HG03558 (cell line): ENCODE measurements around the gene SLC22A2.
"Not testable (repeated sequence)": the region's sequence is repeated elsewhere in the genome, so short reads cannot be mapped to it uniquely, and the experiment has no call there.

ENCODE experiments used
- ATAC-seq: cut with Tn5 transposase; IDR thresholded peaks from one replicate; pipeline ENCODE4 v1.9.1; 2021; ENCODE audit warnings: moderate number of reproducible peaks; ENCODE audit not compliant: unreplicated experiment; ENCODE audit errors: extremely low read depth

Gene SLC22A2

DNA sequence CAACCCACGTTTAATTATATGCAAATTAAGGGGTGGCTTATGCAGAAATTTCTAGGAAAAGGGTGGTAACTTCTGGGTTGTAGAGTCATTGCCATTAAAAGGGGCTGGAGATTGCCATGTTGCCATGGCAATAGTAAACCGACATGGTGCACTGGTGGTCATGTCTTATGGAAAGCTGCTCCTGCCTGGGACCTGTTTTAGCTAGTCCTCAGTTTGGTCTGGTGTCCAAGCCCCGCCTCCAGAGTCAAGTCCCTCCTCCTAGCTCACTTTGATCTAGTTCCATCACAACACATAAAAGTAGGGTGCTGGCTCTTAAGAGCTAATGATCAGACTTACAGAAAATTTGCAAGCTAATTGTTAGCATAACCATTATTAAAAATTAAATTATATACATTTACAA is 5.3 kb downstream of the SLC22A2 start:
- ATAC-seq = no peak

DNA sequence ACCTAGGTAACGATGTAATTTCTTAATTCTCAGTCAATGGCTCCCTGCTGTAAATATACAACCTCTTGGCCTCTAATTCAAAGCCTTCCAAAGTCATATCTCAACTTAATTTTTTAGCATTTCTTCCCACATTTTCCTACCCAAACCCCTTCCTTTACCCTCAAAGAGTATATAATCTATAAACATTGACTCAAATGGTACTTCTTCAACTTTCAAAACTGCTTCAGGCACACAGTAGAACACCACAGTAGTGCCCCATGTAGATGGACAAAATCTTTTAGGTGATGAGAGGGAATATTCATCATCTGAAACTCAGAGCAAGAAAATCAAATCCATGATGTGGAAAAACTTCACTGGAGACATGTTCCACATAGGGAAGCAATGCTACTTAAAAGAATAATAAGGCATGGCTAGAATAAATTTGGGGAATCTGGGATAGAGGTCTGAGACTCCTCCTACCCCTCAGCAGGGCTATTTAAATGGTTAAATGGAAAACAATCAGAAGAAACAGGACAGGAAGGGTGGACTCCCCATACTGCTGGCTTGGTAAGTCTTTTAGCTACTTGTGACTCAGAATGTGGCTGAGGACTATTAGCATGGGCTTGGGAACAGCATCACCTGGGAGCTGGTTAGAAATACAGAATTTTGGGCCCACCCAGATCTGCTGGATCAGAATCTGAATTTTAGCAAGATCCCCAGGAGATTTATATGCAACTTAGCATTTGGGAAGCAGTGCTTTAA is 6.4 kb downstream of the SLC22A2 start:
- no peak for ATAC-seq

GRCh38 chr6:160249671-160250070 is 8.9 kb downstream of the SLC22A2 start:
- ATAC-seq = no peak

GRCh38 chr6:160248538-160248937 is 10.1 kb downstream of the SLC22A2 start:
- no peak for ATAC-seq

GRCh38 chr6:160247457-160247883 is 11.2 kb downstream of the SLC22A2 start:
- no peak for ATAC-seq

GRCh38 chr6:160240691-160241084 is 17.9 kb downstream of the SLC22A2 start:
- ATAC-seq = no peak

DNA sequence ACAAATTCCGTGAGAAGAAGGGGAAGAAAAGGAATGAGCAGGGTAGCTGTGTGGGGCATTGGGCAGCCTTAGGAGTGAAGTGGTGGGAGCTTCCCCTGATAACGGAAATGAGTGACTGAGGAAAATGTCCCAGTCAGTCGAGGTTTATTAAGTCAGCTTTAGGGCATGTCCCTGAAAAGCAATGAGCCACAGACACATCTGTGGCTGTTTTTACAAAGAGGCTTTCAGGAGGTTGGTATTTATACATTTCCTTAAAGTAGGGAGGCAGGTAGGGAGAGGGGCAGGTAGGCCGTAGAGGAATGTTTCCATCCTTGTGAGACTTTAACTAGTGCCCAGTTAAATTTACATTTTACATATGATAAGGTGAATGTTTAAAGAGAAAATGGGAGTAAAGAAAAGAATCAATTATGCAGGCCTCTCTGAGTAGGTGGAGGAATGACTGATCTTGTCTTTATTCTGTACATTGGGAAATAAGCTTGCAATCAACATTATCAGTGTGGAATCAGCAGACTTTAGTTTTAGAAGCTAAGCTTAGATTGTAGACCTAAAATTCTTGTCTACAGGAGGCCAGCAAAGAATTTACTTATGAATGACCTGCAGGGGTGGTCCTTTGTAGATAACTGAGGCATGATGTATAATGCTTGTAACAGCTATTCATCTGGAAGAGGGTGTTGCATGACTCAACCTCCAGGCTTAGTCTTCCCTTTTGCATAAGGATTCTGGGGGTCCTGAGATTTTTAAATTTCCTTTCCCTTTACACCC is 18.5 kb downstream of the SLC22A2 start:
- ATAC-seq = no peak

DNA sequence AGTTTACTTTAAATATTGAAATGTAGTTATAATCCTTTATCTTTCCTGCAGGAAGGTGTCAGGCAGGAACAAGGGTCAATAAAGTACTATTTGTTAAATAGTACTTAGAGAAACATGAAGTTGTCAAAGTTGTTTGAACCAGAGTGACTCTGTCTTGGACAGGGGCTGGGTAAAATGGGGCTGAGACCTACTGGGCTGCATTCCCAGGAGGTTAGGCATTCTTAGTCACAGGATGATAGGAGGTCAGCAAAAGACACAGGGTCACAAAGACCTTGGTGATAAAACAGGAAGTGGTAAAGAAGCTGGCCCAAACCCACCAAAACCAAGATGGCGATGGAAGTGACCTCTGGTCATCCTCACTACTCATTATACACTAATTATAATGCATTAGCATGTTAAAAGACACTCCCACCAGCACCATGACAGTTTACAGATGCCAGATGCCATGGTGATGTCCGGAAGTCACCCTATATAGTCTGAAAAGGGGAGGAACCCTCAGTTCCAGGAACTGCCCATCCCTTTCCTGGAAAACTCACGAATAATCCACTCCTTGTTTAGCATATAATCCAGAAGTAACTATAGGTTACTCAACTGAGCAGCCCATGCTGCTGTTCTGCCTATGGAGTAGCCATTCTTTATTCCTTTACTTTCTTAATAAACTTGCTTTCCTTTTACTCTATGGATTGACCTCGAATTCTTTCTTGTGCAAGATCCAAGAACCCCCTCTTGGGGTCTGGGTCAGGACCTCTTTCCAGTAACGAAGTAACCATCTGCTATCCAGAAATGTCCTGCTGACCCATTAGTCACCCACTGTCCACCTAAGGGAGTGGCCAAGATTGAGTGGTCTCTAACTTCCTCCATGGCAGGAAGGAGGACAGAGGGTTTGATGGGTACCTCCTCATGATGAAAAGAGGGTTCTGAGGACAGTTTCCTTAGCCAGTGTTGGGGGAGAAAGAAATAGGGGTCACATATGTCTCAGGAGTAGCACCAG is 19.6 kb downstream of the SLC22A2 start:
- no peak for ATAC-seq

GRCh38 chr6:160238278-160238711 is 20.3 kb downstream of the SLC22A2 start:
- ATAC-seq = no peak

DNA sequence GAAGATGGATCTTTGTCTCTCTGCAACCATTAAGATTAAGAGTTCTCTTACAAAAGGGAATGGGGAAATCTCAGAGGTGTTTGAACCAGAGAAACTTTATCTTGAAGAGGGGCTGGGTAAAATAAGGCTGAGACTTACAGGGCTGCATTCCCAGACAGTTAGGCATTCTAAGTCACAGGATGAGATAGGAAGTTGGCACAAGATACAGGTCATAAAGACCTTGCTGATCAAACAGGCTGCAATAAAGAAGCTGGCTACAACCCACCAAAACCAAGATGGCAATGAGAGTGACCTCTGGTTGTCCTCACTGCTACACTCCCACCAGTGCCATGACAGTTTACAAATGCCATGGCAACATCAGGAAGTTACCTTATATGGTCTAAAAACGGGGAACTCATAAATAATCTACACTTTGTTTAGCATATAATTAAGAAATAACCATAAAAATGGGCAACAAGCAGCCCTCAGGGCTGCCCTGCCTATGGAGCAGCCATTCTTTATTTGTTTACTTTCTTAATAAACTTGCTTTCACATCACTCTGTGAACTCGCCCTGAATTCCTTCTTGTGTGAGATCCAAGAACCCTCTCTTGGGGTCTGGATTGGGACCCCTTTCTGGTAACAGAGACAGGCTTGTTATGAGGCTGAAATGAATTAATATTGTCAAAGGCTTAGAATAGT is 20.9 kb downstream of the SLC22A2 start:
- ATAC-seq = not testable (repeated sequence)

- ATAC-seq = not testable (repeated sequence)
These were observed 22.3 kb downstream of the SLC22A2 start for GRCh38 chr6:160236235-160236872.

DNA sequence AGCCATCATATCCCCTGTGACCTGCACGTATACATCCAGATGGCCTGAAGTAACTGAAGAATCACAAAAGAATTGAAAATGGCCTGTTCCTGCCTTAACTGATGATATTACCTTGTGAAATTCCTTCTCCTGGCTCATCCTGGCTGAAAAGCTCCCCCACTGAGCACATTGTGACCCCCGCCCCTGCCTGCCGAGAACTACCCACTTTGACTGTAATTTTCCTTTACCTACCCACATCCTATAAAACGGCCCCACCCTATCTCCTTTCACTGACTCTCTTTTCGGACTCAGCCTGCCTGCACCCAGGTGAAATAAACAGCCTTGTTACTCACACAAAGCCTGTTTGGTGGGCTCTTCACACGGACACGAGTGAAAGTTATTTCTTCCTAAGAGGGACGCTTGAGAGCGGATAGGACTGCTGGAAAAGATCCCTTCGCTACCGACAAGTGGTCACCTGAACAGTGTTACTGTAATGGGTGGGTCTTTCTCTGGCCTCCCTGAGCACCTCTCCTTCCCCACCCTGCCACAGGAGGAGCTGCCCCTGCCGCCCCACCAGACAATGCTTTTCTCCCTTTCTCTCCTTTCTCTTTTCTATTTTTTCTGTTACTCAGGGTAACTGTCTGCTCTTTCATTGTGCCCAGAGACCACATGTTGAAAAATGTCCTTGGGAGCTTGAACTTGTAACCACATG is 24.5 kb downstream of the SLC22A2 start:
- not testable (repeated sequence) for ATAC-seq

DNA sequence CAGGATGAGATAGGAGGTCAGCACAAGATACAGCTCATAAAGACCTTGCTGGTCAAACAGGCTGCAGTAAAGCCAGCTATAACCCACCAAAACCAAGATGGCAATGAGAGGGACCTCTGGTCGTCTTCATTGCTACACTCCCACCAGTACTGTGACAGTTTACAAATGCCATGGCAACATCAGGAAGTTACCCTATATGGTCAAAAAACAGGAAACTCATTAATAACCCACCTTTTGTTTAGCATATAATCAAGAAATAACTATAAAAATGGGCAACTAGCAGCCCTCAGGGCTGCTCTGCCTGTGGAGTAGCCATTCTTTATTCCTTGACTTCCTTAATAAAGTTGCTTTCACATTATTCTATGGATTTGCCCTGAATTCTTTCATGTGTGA is 30.9 kb downstream of the SLC22A2 start:
- no peak for ATAC-seq

DNA sequence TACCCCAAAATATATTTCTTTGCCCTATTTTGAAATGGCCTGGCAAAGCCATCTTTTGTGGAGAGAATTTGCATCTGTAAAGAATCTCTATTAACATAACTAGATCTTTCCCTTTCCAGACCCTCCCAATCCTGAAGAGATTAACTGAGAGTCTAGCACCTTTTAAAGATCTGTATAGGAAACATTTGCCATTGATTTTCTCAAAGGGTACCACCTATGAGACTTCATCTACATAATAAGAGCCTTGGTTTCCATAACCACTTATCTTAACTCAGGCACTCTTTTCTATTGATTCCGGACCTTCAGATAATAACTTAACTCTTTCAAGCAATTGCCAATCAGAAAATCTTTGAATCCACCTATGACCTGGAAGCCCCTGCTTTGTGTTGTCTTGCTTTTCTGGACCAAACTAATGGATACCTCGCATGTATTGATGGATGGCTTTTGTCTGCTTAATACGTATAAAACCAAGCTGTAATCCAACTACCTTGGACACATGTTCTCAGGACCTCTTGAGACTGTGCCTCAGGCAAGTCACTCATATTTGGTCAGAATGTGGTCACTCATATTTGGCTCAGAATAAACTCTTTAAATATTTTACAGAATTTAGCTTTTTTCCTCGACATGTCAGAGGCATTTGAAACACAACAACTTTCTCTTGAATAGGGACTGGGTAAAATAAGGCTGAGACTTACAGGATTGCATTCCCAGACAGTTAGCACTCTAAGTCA is 31.4 kb downstream of the SLC22A2 start:
- ATAC-seq = no peak

DNA sequence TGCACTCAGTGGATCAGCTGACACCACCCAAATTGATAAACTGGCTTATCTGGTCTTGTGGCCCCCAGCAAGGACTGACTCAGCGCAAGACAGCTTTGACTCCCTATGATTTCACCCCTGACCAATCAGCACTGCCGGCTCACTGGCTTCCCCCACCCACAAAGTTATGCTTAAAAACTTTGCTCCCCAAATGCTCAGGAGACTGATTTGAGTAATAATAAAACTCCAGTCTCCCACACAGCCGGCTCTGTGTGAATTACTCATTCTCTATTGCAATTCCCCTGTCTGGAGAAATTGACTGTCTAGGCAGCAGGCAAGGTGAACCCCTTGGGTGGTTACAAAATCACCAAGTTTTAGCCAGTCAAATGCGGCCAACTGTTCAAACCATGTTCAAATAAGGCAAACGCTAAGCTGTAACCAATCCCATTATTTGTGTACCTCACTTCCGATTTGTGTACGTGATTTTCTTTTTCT is 32.5 kb downstream of the SLC22A2 start:
- ATAC-seq = no peak

DNA sequence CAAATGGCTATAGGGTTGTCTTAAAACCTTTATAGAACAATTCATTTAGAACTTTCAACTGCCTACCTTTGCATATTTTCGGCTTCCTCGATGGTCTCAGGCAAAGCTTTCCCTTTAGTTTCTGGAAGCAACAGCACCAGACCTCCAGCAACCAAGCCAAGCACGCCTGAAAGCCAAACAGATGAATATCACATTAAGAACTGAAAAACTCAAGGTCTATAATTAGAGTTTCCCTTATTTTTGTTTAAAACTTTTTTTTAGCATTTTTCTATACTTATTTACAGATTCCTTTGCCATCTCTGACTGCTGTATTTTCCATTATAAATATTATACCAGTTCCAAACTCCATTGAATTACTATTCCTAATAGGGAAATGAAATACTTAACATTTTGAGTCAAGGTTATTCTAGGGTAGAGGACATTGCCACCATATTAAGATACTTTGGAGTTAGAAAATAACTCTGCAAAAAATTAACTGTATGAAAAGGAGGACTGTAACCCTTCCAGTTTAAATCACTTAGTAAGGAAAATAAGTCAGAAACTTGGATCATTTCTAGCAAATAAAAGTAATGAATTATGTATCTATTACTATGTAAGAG is 33.9 kb downstream of the SLC22A2 start:
- no peak for ATAC-seq

DNA sequence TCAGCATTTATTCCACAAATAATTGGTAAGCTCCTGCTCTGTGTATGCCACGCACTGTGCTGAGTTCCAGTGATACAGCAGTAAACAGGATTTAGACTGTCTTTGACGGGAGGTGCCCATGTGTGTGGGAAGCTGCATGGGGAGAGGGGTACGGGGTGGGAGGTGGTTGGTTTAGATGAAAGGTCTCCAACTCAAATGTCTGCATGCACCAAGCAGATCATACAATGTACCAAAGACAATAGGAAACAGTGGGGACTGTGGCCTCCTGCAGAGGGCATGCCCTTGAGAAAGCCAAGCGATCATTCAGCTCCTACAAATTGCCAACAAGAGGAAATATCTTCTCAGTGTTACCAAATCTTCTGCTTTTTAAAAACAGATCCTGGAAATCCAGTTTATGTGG is 36.1 kb downstream of the SLC22A2 start:
- no peak for ATAC-seq

- no peak for ATAC-seq
These were observed 36.7 kb downstream of the SLC22A2 start for GRCh38 chr6:160221918-160222317.
